Measurements from ENCODE around the gene NRXN3.

NRXN3 gene

DNA sequence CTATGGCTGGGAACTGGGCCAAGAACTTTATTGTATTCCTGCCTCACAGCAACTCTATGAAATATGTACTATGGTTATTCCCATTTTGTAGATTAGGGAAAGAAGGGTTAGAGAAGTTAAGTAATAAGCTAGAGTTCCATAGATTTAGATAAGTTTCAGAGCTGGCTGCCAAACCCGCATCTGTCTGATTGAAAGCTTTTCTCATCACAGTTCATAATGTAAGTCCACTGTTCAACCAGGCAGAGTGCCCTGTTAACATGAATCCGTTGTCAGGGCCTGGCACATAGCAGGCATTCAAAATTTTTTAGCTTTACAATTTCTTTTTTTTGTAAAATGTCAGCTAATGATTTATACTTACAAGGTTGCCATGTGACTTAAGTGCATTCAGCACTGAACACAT is 467.3 kb downstream of the NRXN3 start:
- DNase-seq (ENCODE audit: low read depth): no peak
- H3K4me3 ChIP-seq (ENCODE audit: low read length): no peak overlapping the region
- no peak for TF ChIP-seq CTCF (conservative IDR thresholded peaks at IDR 0.05; ENCODE audit: low read depth, low read length)

DNA sequence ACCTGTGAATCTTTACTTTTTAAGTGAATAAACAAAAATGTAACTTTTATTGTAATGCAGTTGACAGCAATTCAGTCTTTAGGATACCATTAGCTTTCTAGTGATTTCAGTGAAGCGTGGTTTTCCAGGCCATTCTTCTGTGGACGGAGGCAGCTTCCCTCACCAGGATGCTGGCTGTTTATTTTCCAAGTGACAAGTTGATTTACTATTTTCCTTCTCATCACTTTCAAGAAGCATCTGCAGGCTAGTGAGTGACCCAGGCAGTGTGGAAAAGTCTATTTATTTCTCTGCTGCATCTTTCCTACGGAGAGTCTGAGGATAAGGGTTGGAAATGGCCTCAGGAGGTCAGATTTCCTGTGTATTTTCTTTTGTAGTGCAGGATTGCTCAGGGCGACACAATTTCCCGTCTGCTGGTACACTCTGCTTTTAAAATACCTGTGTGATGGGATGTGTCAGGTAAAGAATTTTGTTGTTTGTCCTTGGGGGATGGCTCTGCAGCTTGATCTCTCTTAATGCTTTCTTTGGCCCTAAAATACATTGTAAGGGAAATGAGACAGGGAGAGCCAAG is 467.8 kb downstream of the NRXN3 start:
- no peak for DNase-seq (ENCODE audit: low read depth)
- TF ChIP-seq CTCF (conservative IDR thresholded peaks at IDR 0.05; ENCODE audit: low read depth, low read length): no peak
- H3K4me3 ChIP-seq (ENCODE audit: low read length): no peak overlapping the region

DNA sequence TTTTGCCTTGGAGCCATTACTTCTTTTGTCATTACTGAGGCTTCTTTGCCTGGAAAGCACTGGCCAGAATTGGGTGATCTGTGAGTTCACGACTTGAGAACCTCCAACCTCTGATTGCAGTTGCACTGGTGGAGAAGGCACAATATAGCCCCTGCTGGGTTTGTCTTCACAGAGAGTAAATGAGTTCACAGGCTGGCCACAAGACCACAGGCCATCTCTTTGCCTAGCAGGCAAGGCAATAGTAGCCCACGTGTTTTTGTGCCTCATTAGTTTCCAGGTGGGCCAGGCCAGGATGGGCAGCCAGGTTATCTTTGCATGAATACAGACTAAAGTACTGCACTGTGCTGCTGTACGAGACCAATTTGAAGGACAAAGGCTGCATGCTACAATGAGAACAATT is 468.8 kb downstream of the NRXN3 start:
- no peak overlapping the region for H3K4me3 ChIP-seq (ENCODE audit: low read length)
- DNase-seq (ENCODE audit: low read depth): no peak
- TF ChIP-seq CTCF (conservative IDR thresholded peaks at IDR 0.05; ENCODE audit: low read depth, low read length): no peak

- DNase-seq (ENCODE audit: low read depth): no peak
- no peak for TF ChIP-seq CTCF (conservative IDR thresholded peaks at IDR 0.05; ENCODE audit: low read depth, low read length)
- H3K4me3 ChIP-seq (ENCODE audit: low read length): no peak overlapping the region
Observed at GRCh38 chr14:78644824-78645559, 474.8 kb downstream of the NRXN3 start.

DNA sequence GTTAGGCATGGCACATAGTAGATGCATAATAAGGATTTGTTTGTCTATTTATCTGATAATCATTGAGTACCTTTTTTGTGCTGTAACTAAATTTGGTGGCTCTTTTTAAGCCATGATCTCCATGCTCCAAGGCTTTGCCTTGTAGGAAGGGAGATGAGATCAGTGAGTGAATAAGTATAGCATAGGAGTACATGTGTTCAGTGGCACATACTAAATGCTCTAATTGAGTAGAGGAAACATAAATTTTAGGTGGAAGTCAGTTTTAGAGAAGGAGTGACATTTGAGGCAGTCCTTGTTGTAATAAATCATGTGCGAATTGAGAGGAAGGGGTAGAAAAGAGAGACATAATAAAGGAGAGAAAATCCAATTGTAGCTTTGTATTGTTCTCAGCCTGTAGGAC is 482.6 kb downstream of the NRXN3 start:
- TF ChIP-seq CTCF (conservative IDR thresholded peaks at IDR 0.05; ENCODE audit: low read depth, low read length): no peak
- DNase-seq (ENCODE audit: low read depth): no peak
- H3K4me3 ChIP-seq (ENCODE audit: low read length): no peak overlapping the region

DNA sequence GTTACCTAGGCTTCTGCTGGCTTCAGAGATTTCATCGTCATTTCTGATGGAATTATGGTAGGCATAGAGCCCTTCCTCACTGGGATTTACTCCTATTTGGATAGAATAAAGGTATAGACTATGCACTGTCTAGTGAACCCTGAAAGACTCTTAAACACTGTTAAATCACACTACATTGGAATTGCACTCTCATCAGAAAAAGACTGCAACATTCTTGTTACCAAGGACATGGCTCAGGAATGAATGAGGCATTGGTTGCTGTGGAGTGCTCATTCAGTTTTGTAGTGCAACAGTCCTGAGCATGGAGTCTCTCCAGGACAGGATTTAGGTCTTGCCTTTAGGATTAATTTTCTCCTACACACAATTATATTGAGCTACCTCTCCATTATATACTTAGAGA is 483.0 kb downstream of the NRXN3 start:
- DNase-seq (ENCODE audit: low read depth): no peak
- TF ChIP-seq CTCF (conservative IDR thresholded peaks at IDR 0.05; ENCODE audit: low read depth, low read length): no peak
- no peak overlapping the region for H3K4me3 ChIP-seq (ENCODE audit: low read length)

- no peak for DNase-seq (ENCODE audit: low read depth)
- H3K4me3 ChIP-seq (ENCODE audit: low read length): no peak overlapping the region
- no peak for TF ChIP-seq CTCF (conservative IDR thresholded peaks at IDR 0.05; ENCODE audit: low read depth, low read length)
Observed at GRCh38 chr14:78657451-78657850, 487.3 kb downstream of the NRXN3 start.
